GM19240 (cell line): ENCODE results near the gene PINK1.

ENCODE experiments used
- DNase-seq: peaks from one replicate; pipeline ENCODE4 v3.0.0; 2011; ENCODE audit warnings: low spot score; ENCODE audit not compliant: insufficient read length

PINK1 gene

GRCh38 chr1:20680269-20680668 lies 47.0 kb downstream of the PINK1 start:
- DNase-seq = no peak

DNA sequence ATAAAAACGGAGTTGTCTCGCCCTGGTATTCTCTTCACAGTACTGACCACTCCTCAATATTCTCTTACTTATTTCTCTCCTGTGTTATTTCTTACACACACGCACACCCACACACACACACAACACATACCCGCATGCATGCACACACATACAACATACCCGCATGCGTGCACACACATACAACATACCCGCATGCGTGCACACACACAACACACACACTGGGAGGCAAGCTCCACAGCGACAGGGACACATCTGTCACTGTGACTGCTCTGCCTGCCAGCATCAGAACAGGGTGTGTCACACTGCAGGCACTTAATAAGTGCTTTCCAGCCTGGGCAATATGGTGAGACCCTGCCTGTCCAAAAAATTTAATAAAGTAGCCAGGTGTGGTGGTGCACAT lies 48.7 kb downstream of the PINK1 start:
- no peak for DNase-seq

GRCh38 chr1:20682571-20683236 lies 49.4 kb downstream of the PINK1 start:
- DNase-seq = no peak

DNA sequence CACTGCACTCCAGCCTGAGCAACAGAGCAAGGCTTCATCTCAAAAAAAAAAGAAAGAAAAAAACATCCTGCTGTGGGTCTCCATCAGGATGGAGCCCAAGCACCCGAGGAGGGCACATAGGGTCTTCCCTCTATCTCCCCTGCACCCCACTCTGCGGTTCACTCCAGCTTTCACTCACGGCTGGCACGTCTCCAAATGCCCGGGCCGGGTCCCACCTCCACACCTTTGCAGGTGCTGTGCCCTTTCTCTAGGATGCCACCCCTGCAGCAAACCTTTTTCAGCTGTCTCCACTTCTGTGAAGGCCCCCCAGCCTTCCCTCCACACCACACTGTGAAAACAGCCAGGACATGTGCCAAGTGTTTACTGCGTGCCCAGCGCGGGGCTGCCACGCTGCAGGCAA lies 50.4 kb downstream of the PINK1 start:
- DNase-seq = no peak

DNA sequence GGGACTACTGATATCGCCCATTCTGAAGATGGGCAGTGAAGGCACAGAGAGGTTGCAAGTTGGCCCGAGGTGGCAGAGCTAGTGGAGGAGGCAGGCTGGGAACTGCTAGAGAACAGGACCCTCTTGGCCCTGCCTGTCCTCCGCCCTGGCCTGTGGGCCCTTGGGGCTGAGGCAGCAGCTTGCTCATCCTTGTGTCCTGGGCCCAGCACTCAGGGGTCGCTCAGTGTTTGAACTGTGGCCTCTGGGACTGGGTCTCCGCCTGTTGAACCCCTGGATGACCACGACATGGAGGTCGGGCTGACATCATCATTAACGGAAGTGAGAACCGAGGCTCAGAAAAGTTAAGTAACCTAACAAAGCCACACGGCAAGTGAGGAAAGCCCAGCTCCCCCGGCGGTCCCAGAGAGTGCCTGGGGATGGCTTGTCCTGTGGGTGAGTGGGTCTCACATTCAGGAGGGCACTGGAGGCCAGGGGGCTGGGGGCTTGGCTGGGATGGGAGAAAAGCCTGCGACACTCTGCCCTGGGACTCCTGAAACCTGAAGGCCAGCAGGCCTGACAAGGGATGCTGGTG lies 50.9 kb downstream of the PINK1 start:
- DNase-seq = no peak

- no peak for DNase-seq
Measured at GRCh38 chr1:20684651-20685050, 51.4 kb downstream of the PINK1 start.

- no peak for DNase-seq
Measured at GRCh38 chr1:20685099-20685662, 51.9 kb downstream of the PINK1 start.

DNA sequence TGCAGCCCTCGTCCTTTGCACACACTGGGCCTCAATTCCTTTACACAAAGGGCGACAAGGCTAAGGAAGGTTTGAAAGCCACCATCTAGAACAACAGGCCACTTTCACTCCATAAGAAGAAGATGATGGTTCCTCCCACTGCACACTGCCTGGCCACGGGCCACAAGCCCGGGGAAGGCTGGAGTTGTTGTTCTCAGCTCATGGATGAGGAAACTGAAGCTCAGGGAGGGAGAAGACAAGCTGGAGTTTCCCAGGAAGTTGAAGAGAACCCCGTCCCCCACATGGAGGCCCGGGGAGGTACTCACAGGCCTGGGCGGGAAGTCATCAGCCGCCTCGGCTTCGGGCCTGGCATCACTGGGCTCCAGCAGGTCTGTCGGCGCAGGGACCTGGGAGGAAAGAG lies 52.5 kb downstream of the PINK1 start:
- no peak for DNase-seq

DNA sequence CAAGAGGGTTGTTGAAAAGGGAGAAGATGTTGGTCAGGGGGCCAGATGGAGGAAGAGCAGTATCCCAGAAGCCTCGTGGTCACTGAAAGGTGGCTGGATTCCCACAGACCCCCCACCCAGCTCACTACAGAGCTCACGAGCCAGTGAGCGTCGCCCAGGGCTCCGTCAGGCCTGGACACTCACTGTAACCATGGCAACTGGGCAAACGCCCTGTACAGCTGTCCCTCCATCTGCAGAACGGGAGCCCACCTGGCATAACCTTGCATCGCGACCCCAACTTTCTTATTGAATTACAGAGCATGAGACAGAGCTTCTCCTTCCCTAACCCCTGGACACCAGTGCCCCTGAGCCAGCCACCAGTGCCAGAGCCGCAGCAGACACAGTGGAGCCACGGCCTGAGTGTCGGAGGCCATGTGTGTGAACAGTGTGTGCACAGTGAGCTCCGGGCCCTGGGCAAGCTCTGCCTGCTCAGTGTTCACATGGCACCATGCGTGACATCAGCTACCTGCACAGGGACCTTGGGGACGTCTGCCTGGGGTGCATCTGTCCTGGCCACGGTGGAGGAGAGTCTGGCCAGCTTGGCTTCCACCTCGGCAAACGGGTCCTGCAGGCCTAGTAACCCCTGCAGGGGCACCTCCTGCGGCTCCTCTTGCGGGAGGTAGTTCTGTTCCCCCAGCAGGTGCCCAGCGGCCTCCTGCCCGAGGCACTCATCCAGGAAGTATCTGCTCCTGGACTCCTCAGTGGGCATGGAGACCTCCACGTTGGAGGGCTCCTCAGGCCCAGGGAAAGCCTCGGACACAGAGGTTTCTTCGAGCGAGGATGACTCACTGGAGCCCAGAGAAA lies 53.8 kb downstream of the PINK1 start:
- no peak for DNase-seq

- no peak for DNase-seq
Measured at GRCh38 chr1:20689645-20690056, 56.4 kb downstream of the PINK1 start.

DNA sequence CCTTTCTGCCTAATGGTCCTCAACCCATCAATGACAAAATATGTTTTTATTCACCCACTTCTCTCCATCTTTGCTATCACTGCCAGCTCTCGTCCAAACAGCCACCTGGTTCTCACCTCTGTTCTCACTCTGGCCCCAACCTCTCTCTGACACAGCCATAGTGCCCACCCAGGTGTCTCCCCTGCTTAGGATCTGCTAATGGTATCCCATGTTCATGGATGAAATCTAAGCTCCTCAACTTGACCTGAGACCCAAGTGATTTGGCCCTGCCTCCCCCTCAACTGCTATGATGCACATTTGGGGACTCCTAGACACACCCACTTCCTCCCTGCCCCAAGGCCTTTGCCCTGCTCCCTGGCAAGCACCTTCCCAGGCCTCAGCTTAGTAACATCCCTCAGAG lies 58.6 kb downstream of the PINK1 start:
- no peak for DNase-seq

DNA sequence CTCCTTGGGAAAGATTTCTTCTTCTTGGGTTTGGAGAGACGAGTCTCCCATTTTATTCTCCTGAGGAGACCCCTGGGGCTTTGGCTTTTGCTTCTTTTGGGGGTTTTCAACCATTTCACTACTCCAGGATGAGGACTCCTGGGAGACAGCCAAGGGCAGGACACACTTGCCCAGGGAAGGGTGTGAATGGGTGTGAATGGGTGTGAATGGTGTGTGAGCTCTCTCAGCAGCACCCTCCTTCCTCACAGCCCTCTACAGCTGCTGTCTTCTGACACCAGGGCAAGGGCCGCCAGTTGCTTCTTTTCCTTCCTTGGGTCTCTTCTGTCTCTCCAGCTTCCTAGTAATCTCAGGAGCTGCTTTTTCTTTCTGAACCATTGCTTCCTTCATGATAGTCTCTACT lies 60.4 kb downstream of the PINK1 start:
- DNase-seq = no peak

- DNase-seq = no peak
Measured at GRCh38 chr1:20695515-20695914, 62.3 kb downstream of the PINK1 start.

DNA sequence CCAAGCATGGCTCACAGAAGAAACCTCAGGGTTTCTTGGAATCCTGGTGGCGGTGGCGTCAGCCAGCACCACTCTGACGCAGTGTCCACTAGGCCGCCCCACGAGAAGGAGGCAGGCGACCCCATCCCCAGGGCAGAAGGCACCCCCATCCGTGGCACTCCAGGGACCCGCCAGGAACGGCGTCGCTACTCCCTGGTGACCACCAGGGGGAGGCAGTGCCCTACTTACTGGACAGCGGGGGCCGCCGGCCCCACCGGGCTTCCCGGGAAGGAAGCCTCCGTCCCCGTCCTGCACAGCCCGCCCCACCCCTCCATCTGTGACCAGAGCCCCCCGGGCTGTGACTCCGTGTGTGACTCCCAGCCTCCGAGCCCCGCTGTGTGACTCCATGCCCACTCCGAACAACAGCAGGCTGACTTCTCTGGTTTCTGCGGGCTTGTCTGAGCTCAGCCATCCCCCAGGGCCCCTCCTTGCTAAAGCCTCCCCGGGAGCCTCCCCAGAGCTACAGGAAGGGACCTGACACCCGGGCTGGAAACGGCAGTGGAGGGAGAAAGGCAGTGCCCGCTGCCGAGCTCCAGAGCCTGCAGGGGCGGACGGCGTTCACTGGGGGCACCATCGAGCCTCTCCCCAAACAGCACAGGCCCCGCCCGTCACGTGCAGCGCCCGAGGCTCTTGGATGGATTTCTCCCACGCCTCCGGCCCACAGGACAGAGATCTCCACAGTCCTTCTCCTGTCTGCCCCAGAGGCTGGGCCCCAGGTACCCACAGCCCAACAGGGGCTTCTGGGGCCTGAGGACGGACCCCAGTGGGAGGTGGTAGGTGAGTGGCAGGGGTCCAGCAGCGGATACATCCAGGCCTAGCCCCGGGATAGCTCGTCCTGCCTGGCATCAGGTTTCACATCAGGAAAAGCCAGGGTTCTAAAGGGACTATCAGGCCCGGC lies 63.4 kb downstream of the PINK1 start:
- DNase-seq = peak; percentile 93

DNA sequence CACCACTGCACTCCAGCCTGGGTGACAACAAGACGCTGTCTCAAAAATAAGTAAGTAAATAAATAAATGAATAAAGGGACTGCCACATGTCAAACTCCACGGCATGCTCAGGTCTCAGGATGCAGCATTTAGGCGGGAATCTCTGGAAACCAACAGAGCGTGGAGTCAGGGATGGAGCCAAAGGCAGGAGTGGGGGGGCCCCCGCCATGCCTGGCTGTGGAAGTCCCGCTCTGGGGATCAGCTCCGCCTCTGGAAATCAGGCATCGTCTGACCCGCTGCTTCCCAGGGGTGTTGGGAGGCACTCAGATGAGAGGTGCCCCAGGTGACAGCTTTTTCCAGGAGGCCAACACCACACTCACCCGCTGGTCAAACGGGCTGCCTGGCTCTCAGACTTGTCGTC lies 64.3 kb downstream of the PINK1 start:
- DNase-seq = no peak

DNA sequence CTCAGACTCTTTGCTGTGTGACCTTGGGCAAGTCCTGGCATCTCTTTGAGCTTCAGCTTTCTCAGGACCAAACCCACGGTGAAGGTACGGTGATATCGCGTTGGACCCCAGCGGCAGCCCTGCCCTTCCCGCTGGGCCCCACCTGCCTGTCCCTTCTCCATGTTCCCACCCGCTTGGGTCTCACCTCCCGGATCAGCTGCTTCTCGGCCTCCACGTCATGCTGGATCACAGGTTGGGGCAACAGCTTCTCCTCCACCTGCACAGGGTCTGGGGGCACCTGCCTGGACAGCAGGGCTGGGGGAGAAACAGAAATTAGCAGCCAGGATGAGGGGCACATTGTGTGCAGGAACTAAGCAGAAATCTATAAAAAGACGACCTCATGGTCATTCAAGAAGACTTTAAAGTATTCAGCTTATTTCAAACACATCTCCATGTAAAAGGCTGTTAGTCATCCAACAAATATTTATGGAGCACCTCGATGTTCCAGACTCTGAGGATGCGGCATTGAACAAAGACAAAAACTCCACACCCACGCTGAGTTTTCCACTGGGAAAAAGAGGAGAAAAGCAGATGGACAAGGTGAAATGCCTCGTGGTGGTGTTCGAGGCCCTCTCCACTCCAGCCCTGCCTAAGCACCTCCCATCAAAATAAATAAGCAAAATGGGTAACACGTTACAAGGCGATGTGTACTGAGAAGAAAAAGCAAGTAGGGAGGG lies 65.1 kb downstream of the PINK1 start:
- no peak for DNase-seq

- DNase-seq = no peak
Measured at GRCh38 chr1:20699558-20699957, 66.3 kb downstream of the PINK1 start.

DNA sequence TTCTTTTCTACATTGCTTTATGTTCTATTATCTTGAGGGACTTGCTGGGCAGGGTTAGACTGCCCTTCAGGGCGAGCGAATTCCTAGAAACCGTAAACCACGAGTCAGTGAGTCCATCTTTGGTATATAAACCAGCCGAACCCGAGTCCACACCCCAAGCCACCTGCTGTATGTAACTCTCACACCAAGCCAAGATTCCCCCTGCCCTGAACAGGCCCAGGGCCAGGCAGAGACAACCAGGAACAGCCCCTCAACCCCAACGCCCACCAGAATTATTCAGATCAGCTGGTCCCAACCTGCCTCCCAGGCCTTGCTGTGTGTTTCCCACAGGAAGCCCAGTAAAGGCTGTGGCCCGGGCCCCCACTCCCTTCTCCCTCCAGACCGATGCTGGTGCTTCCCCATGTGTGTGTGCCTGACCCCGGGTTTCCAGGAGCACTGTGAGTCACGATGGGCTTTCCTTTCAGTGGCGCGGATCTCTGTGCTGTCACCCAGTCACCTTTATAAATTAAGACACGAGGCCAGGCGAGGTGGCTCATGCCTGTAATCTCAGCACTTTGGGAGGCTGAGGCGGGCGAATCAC lies 67.5 kb downstream of the PINK1 start:
- DNase-seq = no peak
